Measurements from ENCODE around the gene PGLYRP1. TPM values are rescaled to one million over a fixed set of nuclear protein-coding genes. Genes with fewer than 3 reads are reported as not detected.

The PGLYRP1 gene
- total and polyA plus RNA-seq, 2 of the 13 experiments (the other 11 are each of a cell fraction or from before 2014, with no cell fraction given) = not detected

- H3K79me2 ChIP-seq (ENCODE audit: insufficient read depth, low read length) = no peaks in the 10 kb centered on the region
- H3K9me3 ChIP-seq (ENCODE audit: low read length) = no peaks in the 10 kb centered on the region
- 85% methylated on average over 8 of the region's 8 CpGs for WGBS (ENCODE audit: low lambda C conversion rate)
- H2AFZ ChIP-seq (ENCODE audit: low read length) = no peak overlapping the region
- ChIA-PET CTCF (ENCODE audit: low intra/inter-chr PET ratio, low total read pairs) (no interaction called here), POLR2A (no interaction called here)
- TF ChIP-seq PATZ1 (CRISPR knock-in tag; IDR thresholded peaks at IDR 0.05) (no peak), SRY (CRISPR knock-in tag; IDR thresholded peaks at IDR 0.05) (no peak), ZBTB43 (CRISPR knock-in tag; conservative IDR thresholded peaks at IDR 0.05) (no peak), NBN (conservative IDR thresholded peaks at IDR 0.05) (no peak), SRSF1 (optimal IDR thresholded peaks at IDR 0.05; ENCODE audit: low read depth, low read length) (no peak), EP300 (IDR thresholded peaks at IDR 0.05; ENCODE audit: low read depth in 2 of 2, low read length in 2 of 2) (no peak), EP300 (CRISPR knock-in tag; IDR thresholded peaks at IDR 0.05; ENCODE audit: borderline replicate concordance) (no peak), ATF2 (CRISPR knock-in tag; IDR thresholded peaks at IDR 0.05) (no peak), CAMTA2 (CRISPR knock-in tag; IDR thresholded peaks at IDR 0.05; ENCODE audit: borderline replicate concordance) (no peak), MYC (CRISPR knock-in tag; IDR thresholded peaks at IDR 0.05; ENCODE audit: borderline replicate concordance) (no peak)
- TF ChIP-seq, protein P1, sequence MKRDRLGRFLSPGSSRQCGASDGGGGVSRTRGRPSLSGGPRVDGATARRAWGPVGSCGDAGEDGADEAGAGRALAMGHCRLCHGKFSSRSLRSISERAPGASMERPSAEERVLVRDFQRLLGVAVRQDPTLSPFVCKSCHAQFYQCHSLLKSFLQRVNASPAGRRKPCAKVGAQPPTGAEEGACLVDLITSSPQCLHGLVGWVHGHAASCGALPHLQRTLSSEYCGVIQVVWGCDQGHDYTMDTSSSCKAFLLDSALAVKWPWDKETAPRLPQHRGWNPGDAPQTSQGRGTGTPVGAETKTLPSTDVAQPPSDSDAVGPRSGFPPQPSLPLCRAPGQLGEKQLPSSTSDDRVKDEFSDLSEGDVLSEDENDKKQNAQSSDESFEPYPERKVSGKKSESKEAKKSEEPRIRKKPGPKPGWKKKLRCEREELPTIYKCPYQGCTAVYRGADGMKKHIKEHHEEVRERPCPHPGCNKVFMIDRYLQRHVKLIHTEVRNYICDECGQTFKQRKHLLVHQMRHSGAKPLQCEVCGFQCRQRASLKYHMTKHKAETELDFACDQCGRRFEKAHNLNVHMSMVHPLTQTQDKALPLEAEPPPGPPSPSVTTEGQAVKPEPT (CRISPR knock-in tag; IDR thresholded peaks at IDR 0.05; ENCODE audit: low read depth) = no peak
- TF ChIP-seq, protein P2, sequence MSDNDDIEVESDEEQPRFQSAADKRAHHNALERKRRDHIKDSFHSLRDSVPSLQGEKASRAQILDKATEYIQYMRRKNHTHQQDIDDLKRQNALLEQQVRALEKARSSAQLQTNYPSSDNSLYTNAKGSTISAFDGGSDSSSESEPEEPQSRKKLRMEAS (IDR thresholded peaks at IDR 0.05) = no peak
- TF ChIP-seq, protein P3, sequence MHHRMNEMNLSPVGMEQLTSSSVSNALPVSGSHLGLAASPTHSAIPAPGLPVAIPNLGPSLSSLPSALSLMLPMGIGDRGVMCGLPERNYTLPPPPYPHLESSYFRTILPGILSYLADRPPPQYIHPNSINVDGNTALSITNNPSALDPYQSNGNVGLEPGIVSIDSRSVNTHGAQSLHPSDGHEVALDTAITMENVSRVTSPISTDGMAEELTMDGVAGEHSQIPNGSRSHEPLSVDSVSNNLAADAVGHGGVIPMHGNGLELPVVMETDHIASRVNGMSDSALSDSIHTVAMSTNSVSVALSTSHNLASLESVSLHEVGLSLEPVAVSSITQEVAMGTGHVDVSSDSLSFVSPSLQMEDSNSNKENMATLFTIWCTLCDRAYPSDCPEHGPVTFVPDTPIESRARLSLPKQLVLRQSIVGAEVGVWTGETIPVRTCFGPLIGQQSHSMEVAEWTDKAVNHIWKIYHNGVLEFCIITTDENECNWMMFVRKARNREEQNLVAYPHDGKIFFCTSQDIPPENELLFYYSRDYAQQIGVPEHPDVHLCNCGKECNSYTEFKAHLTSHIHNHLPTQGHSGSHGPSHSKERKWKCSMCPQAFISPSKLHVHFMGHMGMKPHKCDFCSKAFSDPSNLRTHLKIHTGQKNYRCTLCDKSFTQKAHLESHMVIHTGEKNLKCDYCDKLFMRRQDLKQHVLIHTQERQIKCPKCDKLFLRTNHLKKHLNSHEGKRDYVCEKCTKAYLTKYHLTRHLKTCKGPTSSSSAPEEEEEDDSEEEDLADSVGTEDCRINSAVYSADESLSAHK (CRISPR knock-in tag; IDR thresholded peaks at IDR 0.05; ENCODE audit: borderline replicate concordance) = no peak
- intact Hi-C loops (cut with micrococcal nuclease; ENCODE audit: unreplicated experiment) = loop anchor here (5.0 kb wide), 1 partner anchor 197 kb away; the partner anchor contains the start of gene RSPH6A
- no TSS peak for BruUV-seq (replicated peaks)
- H3K27ac ChIP-seq (ENCODE audit: extremely low read length, insufficient read depth, low read length) = no peak overlapping the region
- no peaks in the 10 kb centered on the region for H4K20me1 ChIP-seq (ENCODE audit: insufficient read depth, low read length)
- H3K27me3 ChIP-seq (ENCODE audit: control insufficient read depth in 1 of 2, insufficient read depth in 2 of 2, low read length in 2 of 2) = no peaks in the 10 kb centered on the region
- H3K9ac ChIP-seq (ENCODE audit: insufficient read depth, low read depth, low read length) = no peak overlapping the region
- H3K4me3 ChIP-seq (replicated peaks in 1 of 3; ENCODE audit: insufficient read depth in 1 of 3, low read depth in 2 of 3, low read length in 3 of 3) = no peak overlapping the region
- H3K4me1 ChIP-seq (ENCODE audit: insufficient read depth, low read length) = no peaks in the 10 kb centered on the region
- H3K4me2 ChIP-seq (ENCODE audit: low read depth, low read length) = no peak overlapping the region
- DNase-seq (ENCODE audit: low spot score) (no peak), FAIRE-seq (no peak), ATAC-seq (no peak)
- in situ Hi-C loops (cut with HindIII; ENCODE audit: extremely low pct_ligation_motif_present, low pct_unique_long_range_greater_than_20kb) = loop anchor here (10.0 kb wide), 1 partner anchor 200 kb away; the partner anchor contains the start of gene RSPH6A
- H3K36me3 ChIP-seq (replicated peaks in 1 of 2; ENCODE audit: control insufficient read depth in 1 of 2, insufficient read depth in 2 of 2, low read length in 2 of 2) = no peaks in the 10 kb centered on the region
These were observed 8.3 kb downstream of the PGLYRP1 start for GRCh38 chr19:46014534-46014933.

All from HepG2 (cell line).